OCI-LY7 (cell line): Measurements from ENCODE around the gene SOX4. TPM values are rescaled to one million over a fixed set of nuclear protein-coding genes. Genes with fewer than 3 reads are reported as not detected.
A peak's percentile ranks its signal among the peaks of the same experiment; 100 is the strongest.

Experiments
- BruUV-seq: library from RNA; stranded (reverse); fragments of 400-500 nt; replicated peaks from 2 replicates; lab custom pipeline; 2021; lab: Mats Ljungman, UMichigan
- CTCF ChIA-PET: fragments of 300-600 bp; sonication (Branson Sonifier 250); formaldehyde crosslinking; loops from one replicate; lab custom pipeline; 2022; ENCODE audit warnings: antibody characterized with exemption; ENCODE audit not compliant: unreplicated experiment; lab: Charles Lee
- POLR2A ChIA-PET: fragments of 300-600 bp; sonication (Branson Sonifier 250); formaldehyde crosslinking; loops from one replicate; lab custom pipeline; 2022; ENCODE audit warnings: antibody characterized with exemption; lab: Charles Lee
- DNase-seq: peaks from one replicate; pipeline ENCODE4 v3.0.0-alpha.2; 2015; ENCODE audit warnings: low spot score
- H2AFZ ChIP-seq: fragments of 200-600 bp; sonication (generic), shearing (Covaris generic); 2 replicates; pipeline ENCODE4 v1.6.1; 2014; ENCODE audit warnings: mild to moderate bottlenecking, antibody characterized with exemption, low read length, moderate library complexity
- H3K27ac ChIP-seq: fragments of 200-600 bp; sonication (generic); 2 replicates; pipeline ENCODE4 v1.5.1; 2014; ENCODE audit warnings: mixed run types, low read depth, mild to moderate bottlenecking, moderate library complexity, low read length, inconsistent platforms; ENCODE audit not compliant: poor library complexity, severe bottlenecking
- H3K36me3 ChIP-seq: fragments of 200-600 bp; sonication (generic); 2 replicates; pipeline ENCODE4 v1.6.1; 2014; ENCODE audit warnings: mild to moderate bottlenecking, antibody characterized with exemption, low read length, moderate library complexity, mixed read lengths; ENCODE audit not compliant: insufficient read depth
- H3K4me1 ChIP-seq: fragments of 200-600 bp; sonication (generic); 2 replicates; pipeline ENCODE4 v1.5.1; 2014; ENCODE audit warnings: mild to moderate bottlenecking, low read length; ENCODE audit not compliant: insufficient read depth, poor library complexity, severe bottlenecking
- H3K4me2 ChIP-seq: fragments of 200-600 bp; sonication (generic); 2 replicates; pipeline ENCODE4 v1.6.1; 2014; ENCODE audit warnings: mild to moderate bottlenecking, low read length
- H3K4me3 ChIP-seq: fragments of 200-600 bp; sonication (generic); 2 replicates; pipeline ENCODE4 v1.5.1; 2014; ENCODE audit warnings: mild to moderate bottlenecking, low read depth, low read length; ENCODE audit not compliant: poor library complexity, severe bottlenecking
- H3K79me2 ChIP-seq: fragments of 200-600 bp; sonication (generic); 2 replicates; pipeline ENCODE4 v1.6.1; 2016; ENCODE audit warnings: low read depth, mild to moderate bottlenecking, low read length, moderate library complexity, mixed read lengths; ENCODE audit not compliant: insufficient read depth
- H3K9me2 ChIP-seq: fragments of 200-600 bp; sonication (generic); 2 replicates; pipeline ENCODE4 v1.6.1; 2016; ENCODE audit warnings: mild to moderate bottlenecking, low read length, mixed read lengths; ENCODE audit not compliant: insufficient read depth
- H3K9me3 ChIP-seq: fragments of 200-600 bp; sonication (generic); 2 replicates; pipeline ENCODE4 v1.6.1; 2014; ENCODE audit warnings: mild to moderate bottlenecking, mixed run types, low read length, mixed read lengths
- H4K20me1 ChIP-seq: fragments of 200-600 bp; sonication (generic); 2 replicates; pipeline ENCODE4 v1.6.1; 2014; ENCODE audit warnings: mild to moderate bottlenecking, antibody characterized with exemption, low read length, moderate library complexity, mixed read lengths; ENCODE audit not compliant: insufficient read depth
- CTCF ChIP-seq: fragments of 200-600 bp; sonication (generic); conservative IDR thresholded peaks from 2 replicates; pipeline ENCODE4 v1.5.1; 2014; ENCODE audit warnings: mild to moderate bottlenecking, antibody characterized with exemption, low read length, moderate library complexity, mixed read lengths
- EZH2phosphoT487 ChIP-seq: fragments of 200-600 bp; sonication (generic); IDR thresholded peaks from 2 replicates; pipeline ENCODE4 v1.6.1; 2018; ENCODE audit warnings: low read depth, borderline replicate concordance, mild to moderate bottlenecking, mixed run types, antibody characterized with exemption, low read length, moderate library complexity, mixed read lengths
- intact Hi-C: fragments of 100-400 bp; cut with micrococcal nuclease; formaldehyde crosslinking; loops from one replicate; pipeline ENCODE4 v1.10.0; 2022; ENCODE audit not compliant: unreplicated experiment
- total RNA-seq, 2 experiments: library from RNA; depleted of rRNA in 1 of 2; stranded (reverse); fragments of >200 nt in 1 of 2; shearing (Covaris generic) in 1 of 2; gene quantifications; 2 replicates each; pipeline ENCODE4 v1.2.3, GENCODE V29; 2014 to 2022

The SOX4 gene
- total RNA-seq, 2 experiments from 2014 or later = 55.2 to 58.1 TPM

GRCh38 chr6:21604081-21604480, 10.5 kb downstream of the SOX4 start:
- POLR2A ChIA-PET = interaction anchor here (0.6 to 3.8 kb wide), 6 partner anchors 10 to 156 kb away, joined by 3 to 41 read pairs (median 4); partner anchors contain the start of gene SOX4
- CTCF ChIA-PET = no interaction called here

GRCh38 chr6:21605166-21605565, 11.6 kb downstream of the SOX4 start:
- H3K36me3 ChIP-seq = peaks cover 3% of the 10 kb centered on the region; the same call in 1 of the 2 replicates
- H3K79me2 ChIP-seq = peaks cover 3% of the 10 kb centered on the region; the same call in 1 of the 2 replicates
- no peaks in the 10 kb centered on the region for H3K9me2 ChIP-seq
- no peaks in the 10 kb centered on the region for H3K9me3 ChIP-seq
- H3K4me1 ChIP-seq = peaks cover 66% of the 10 kb centered on the region
- H4K20me1 ChIP-seq = no peaks in the 10 kb centered on the region
- peak overlapping the region; percentile 98 for H3K27ac ChIP-seq
- no peak for DNase-seq
- H3K4me2 ChIP-seq = peak overlapping the region; percentile 63
- TF ChIP-seq CTCF (no peak), EZH2phosphoT487 (no peak)
- CTCF ChIA-PET = no interaction called here
- H3K4me3 ChIP-seq = no peak overlapping the region
- no peak overlapping the region; the same call in 1 of the 2 replicates for H2AFZ ChIP-seq
- intact Hi-C loops = no loop called here
- BruUV-seq = no TSS peak
- POLR2A ChIA-PET = interaction anchor here (0.6 to 3.8 kb wide), 5 partner anchors 11 to 145 kb away, joined by 3 to 41 read pairs (median 3); partner anchors contain the start of gene SOX4

More at GRCh38 chr6:21604081-21604480, 10.5 kb downstream of the SOX4 start:
- BruUV-seq = no TSS peak
- Histone ChIP-seq H3K4me2 (peak overlapping the region; percentile 63), H3K4me3 (peak overlapping the region; percentile 39), H4K20me1 (peaks cover 1% of the 10 kb centered on the region; the same call in 1 of the 2 replicates), H3K4me1 (peaks cover 66% of the 10 kb centered on the region), H3K27ac (peak overlapping the region; percentile 98), H3K36me3 (peaks cover 14% of the 10 kb centered on the region), H2AFZ (peak overlapping the region; percentile 63; the same call in 1 of the 2 replicates), H3K9me2 (no peaks in the 10 kb centered on the region), H3K9me3 (no peaks in the 10 kb centered on the region), H3K79me2 (peaks cover 14% of the 10 kb centered on the region)
- no peak for DNase-seq
- intact Hi-C loops = loop anchor here (1.0 kb wide), 1 partner anchor 10 kb away; no protein-coding TSS in a partner anchor
- TF ChIP-seq CTCF (no peak), EZH2phosphoT487 (no peak)

- no peak overlapping the region for H3K4me3 ChIP-seq
- intact Hi-C loops = no loop called here
- no peak for DNase-seq
- no peaks in the 10 kb centered on the region for H3K36me3 ChIP-seq
- no peaks in the 10 kb centered on the region for H3K9me2 ChIP-seq
- peaks cover 68% of the 10 kb centered on the region for H3K4me1 ChIP-seq
- no peaks in the 10 kb centered on the region for H3K9me3 ChIP-seq
- H4K20me1 ChIP-seq = no peaks in the 10 kb centered on the region
- ChIA-PET CTCF (no interaction called here), POLR2A (interaction anchor here (0.7 to 4.1 kb wide), 3 partner anchors 10 to 237 kb away, joined by 3 to 30 read pairs (median 10); partner anchors contain the start of gene SOX4)
- TF ChIP-seq EZH2phosphoT487 = no peak
- H3K79me2 ChIP-seq = no peaks in the 10 kb centered on the region
- no peak overlapping the region for H2AFZ ChIP-seq
- no TSS peak for BruUV-seq
- H3K27ac ChIP-seq = no peak overlapping the region
- no peak overlapping the region for H3K4me2 ChIP-seq
Observed at GRCh38 chr6:21608601-21609000, 15.1 kb downstream of the SOX4 start.
